H1 (cell line): ENCODE measurements around the gene NAA40. TPM values are rescaled to one million over a fixed set of nuclear protein-coding genes. Genes with fewer than 3 reads are reported as not detected.

Experiments
- BACH1 ChIP-seq: IDR thresholded peaks from 2 replicates; pipeline ENCODE4 v1.6.1; 2012; ENCODE audit warnings: low read length, improper control_type of control experiment
- CEBPB ChIP-seq: IDR thresholded peaks from 2 replicates; pipeline ENCODE4 v1.6.1; 2012; ENCODE audit warnings: low read depth, low read length
- CHD7 ChIP-seq: fragments of 300-600 bp; sonication (generic); IDR thresholded peaks from 2 replicates; pipeline ENCODE4 v1.7.1; 2012; ENCODE audit warnings: low read length, moderate library complexity, mild to moderate bottlenecking, inconsistent platforms; ENCODE audit not compliant: insufficient replicate concordance
- JUN ChIP-seq: IDR thresholded peaks from 2 replicates; pipeline ENCODE4 v1.6.1; 2011; ENCODE audit warnings: low read depth, mild to moderate bottlenecking, improper control_type of control experiment, low read length
- JUND ChIP-seq: IDR thresholded peaks from 2 replicates; pipeline ENCODE4 v1.6.1; 2011; ENCODE audit warnings: mild to moderate bottlenecking, improper control_type of control experiment, low read length
- RAD21 ChIP-seq, 2 experiments: IDR thresholded peaks in 1 of 2; conservative IDR thresholded peaks in 1 of 2; 2 replicates each; pipeline ENCODE4 v1.6.1; 2011; ENCODE audit warnings: low read depth in 2 of 2, low read length in 2 of 2, improper control_type of control experiment in 1 of 2, inconsistent platforms in 1 of 2, mild to moderate bottlenecking in 1 of 2, moderate library complexity in 1 of 2
- RXRA ChIP-seq: IDR thresholded peaks from 2 replicates; pipeline ENCODE4 v1.6.1; 2011; ENCODE audit warnings: low read depth, mild to moderate bottlenecking, low read length, moderate library complexity; ENCODE audit not compliant: insufficient read depth
- SRF ChIP-seq: IDR thresholded peaks from 2 replicates; pipeline ENCODE4 v1.6.1; 2011; ENCODE audit warnings: mild to moderate bottlenecking, low read depth, low read length, moderate library complexity
- USF2 ChIP-seq: IDR thresholded peaks from 2 replicates; pipeline ENCODE4 v1.6.1; 2011; ENCODE audit warnings: low read length, improper control_type of control experiment
- polyA plus RNA-seq, 7 experiments: library from polyadenylated mRNA; depleted of rRNA in 3 of 7; stranded (reverse) in 5 of 7; unstranded in 2 of 7; fragments of >200 nt in 5 of 7; fragments of 200-250 nt in 2 of 7; gene quantifications; 1 replicate in 5 of 7; 2 replicates in 1 of 7; 4 replicates in 1 of 7; pipeline versions ENCODE4 v1.2.1 to v1.2.3, GENCODE V29; 2011 to 2013; ENCODE audit warnings: missing spikeins in 2 of 7, mixed read lengths in 2 of 7
- total RNA-seq: library from RNA; stranded (reverse); fragmentation: NEBNext Ultra II Directional; extraction: Animal tissue kit (Norgen Biotek cat#: 25700); gene quantifications from 2 replicates; pipeline ENCODE4 v1.2.1, GENCODE V29; 2021

The NAA40 gene
- total and polyA plus RNA-seq, 2 of the 8 experiments (the other 6 are each of a cell fraction or from before 2014, with no cell fraction given), result 20.0 to 31.1 TPM

GRCh38 chr11:63916837-63917691 lies 21.7 kb upstream of the NAA40 start, which contains the start of gene RCOR2 (continued):
- TF ChIP-seq CHD7 (no peak), CEBPB (no peak), BACH1 (no peak), JUND (no peak), SRF (no peak), JUN (no peak), USF2 (no peak), RAD21 (IDR thresholded peaks at IDR 0.05 in 1 of 2, conservative IDR thresholded peaks at IDR 0.05 in 1 of 2; ENCODE audit: low read depth in 2 of 2, low read length in 2 of 2) (no peak), RXRA (no peak)
